ENCODE data around the gene HNRNPA1. TPM values are rescaled to one million over a fixed set of nuclear protein-coding genes. Genes with fewer than 3 reads are reported as not detected.

Gene HNRNPA1
- total and polyA plus RNA-seq, 9 of the 15 experiments (the other 6 are each of a cell fraction or from before 2014, with no cell fraction given), result 1,166 to 2,703 (median 1,815) TPM

DNA sequence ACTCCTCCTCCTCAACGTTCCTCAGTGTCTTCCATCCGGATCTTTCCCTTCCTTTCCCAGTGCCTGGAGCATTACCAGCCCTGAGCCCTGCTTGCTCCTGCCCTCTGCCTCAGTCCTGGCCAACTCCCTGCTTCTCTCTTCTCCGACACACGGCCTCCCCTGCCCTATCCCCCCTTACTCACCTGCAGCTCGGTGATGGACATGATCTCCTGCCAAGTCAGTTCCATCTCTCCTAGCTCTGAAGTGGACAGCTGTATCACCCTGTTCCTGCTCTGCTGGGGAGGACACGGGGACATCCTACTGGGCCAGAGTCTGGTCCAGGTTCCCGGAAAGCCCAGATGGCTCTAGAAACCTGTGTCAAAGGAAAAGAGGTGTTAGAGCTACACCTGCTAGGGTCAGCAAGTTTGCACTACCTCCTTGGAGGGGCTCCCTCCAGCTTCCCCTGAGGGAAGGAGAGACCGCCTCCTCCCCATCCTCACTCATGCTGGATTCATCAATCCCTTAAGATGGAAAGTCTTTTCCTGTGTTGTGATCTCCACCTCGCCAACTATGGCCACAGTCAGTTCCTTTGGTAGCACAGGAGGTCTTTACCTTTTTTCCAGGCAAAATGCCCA lies 14.5 kb downstream of the HNRNPA1 start (continued):
- TF ChIP-seq, protein P1, sequence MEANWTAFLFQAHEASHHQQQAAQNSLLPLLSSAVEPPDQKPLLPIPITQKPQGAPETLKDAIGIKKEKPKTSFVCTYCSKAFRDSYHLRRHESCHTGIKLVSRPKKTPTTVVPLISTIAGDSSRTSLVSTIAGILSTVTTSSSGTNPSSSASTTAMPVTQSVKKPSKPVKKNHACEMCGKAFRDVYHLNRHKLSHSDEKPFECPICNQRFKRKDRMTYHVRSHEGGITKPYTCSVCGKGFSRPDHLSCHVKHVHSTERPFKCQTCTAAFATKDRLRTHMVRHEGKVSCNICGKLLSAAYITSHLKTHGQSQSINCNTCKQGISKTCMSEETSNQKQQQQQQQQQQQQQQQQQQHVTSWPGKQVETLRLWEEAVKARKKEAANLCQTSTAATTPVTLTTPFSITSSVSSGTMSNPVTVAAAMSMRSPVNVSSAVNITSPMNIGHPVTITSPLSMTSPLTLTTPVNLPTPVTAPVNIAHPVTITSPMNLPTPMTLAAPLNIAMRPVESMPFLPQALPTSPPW (CRISPR knock-in tag; IDR thresholded peaks at IDR 0.05), result no peak
- TF ChIP-seq MECOM (CRISPR knock-in tag; IDR thresholded peaks at IDR 0.05), result no peak
- no peak for TF ChIP-seq DDX20 (tag; IDR thresholded peaks at IDR 0.05; ENCODE audit: low read depth)
- TF ChIP-seq ZC3H4 (CRISPR knock-in tag; IDR thresholded peaks at IDR 0.05; ENCODE audit: borderline replicate concordance), result peak; percentile 85; the same call in 1 of the 2 replicates
- TF ChIP-seq, protein P2, sequence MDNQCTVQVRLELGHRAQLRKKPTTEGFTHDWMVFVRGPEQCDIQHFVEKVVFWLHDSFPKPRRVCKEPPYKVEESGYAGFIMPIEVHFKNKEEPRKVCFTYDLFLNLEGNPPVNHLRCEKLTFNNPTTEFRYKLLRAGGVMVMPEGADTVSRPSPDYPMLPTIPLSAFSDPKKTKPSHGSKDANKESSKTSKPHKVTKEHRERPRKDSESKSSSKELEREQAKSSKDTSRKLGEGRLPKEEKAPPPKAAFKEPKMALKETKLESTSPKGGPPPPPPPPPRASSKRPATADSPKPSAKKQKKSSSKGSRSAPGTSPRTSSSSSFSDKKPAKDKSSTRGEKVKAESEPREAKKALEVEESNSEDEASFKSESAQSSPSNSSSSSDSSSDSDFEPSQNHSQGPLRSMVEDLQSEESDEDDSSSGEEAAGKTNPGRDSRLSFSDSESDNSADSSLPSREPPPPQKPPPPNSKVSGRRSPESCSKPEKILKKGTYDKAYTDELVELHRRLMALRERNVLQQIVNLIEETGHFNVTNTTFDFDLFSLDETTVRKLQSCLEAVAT (IDR thresholded peaks at IDR 0.05), result peak; percentile 91 to 96
- TF ChIP-seq EZH2 (IDR thresholded peaks at IDR 0.05; ENCODE audit: borderline replicate concordance, low read depth, low read length), result no peak
- TF ChIP-seq ZNF583 (CRISPR knock-in tag; IDR thresholded peaks at IDR 0.05), result no peak
- TF ChIP-seq TSC22D4 (tag; IDR thresholded peaks at IDR 0.05), result no peak
- TF ChIP-seq NFRKB (IDR thresholded peaks at IDR 0.05; ENCODE audit: low read depth), result peak; percentile 64; the same call in 1 of the 2 replicates
- no peak for TF ChIP-seq NFYB (IDR thresholded peaks at IDR 0.05; ENCODE audit: extremely low read depth, insufficient read length)
- TF ChIP-seq ZEB2 (IDR thresholded peaks at IDR 0.05), result peak; percentile 72
- TF ChIP-seq HLTF (IDR thresholded peaks at IDR 0.05), result no peak
- peak in 1 of 2 experiments; percentile 18; a peak in 1 of 4 replicates for TF ChIP-seq SIN3A (IDR thresholded peaks at IDR 0.05; ENCODE audit: borderline replicate concordance in 2 of 2, control insufficient read depth in 1 of 2, low read depth in 2 of 2, low read length in 2 of 2)
- TF ChIP-seq POLR2A (conservative IDR thresholded peaks at IDR 0.05), result peak; percentile 77
- TF ChIP-seq, protein P3, sequence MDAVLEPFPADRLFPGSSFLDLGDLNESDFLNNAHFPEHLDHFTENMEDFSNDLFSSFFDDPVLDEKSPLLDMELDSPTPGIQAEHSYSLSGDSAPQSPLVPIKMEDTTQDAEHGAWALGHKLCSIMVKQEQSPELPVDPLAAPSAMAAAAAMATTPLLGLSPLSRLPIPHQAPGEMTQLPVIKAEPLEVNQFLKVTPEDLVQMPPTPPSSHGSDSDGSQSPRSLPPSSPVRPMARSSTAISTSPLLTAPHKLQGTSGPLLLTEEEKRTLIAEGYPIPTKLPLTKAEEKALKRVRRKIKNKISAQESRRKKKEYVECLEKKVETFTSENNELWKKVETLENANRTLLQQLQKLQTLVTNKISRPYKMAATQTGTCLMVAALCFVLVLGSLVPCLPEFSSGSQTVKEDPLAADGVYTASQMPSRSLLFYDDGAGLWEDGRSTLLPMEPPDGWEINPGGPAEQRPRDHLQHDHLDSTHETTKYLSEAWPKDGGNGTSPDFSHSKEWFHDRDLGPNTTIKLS (IDR thresholded peaks at IDR 0.05; ENCODE audit: borderline replicate concordance, low read depth), result no peak
- TF ChIP-seq PHF21A (IDR thresholded peaks at IDR 0.05; ENCODE audit: borderline replicate concordance, low read depth), result no peak
- TF ChIP-seq POLR2AphosphoS5 (IDR thresholded peaks at IDR 0.05; ENCODE audit: control insufficient read depth, insufficient read depth, low read depth, low read length), result no peak
- TF ChIP-seq, protein P4, sequence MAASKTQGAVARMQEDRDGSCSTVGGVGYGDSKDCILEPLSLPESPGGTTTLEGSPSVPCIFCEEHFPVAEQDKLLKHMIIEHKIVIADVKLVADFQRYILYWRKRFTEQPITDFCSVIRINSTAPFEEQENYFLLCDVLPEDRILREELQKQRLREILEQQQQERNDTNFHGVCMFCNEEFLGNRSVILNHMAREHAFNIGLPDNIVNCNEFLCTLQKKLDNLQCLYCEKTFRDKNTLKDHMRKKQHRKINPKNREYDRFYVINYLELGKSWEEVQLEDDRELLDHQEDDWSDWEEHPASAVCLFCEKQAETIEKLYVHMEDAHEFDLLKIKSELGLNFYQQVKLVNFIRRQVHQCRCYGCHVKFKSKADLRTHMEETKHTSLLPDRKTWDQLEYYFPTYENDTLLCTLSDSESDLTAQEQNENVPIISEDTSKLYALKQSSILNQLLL (CRISPR knock-in tag; IDR thresholded peaks at IDR 0.05; ENCODE audit: borderline replicate concordance), result no peak
- TF ChIP-seq CBFA2T3 (IDR thresholded peaks at IDR 0.05), result 0 out of 2 replicates have a peak, but pooled peaks have one; percentile 16
- 0 out of 2 replicates have a peak, but pooled peaks have one; percentile 38 for TF ChIP-seq ERF (CRISPR knock-in tag; IDR thresholded peaks at IDR 0.05)
- TF ChIP-seq ZNF12 (CRISPR knock-in tag; IDR thresholded peaks at IDR 0.05), result peak; percentile 41; the same call in 1 of the 2 replicates
- TF ChIP-seq, protein P5, sequence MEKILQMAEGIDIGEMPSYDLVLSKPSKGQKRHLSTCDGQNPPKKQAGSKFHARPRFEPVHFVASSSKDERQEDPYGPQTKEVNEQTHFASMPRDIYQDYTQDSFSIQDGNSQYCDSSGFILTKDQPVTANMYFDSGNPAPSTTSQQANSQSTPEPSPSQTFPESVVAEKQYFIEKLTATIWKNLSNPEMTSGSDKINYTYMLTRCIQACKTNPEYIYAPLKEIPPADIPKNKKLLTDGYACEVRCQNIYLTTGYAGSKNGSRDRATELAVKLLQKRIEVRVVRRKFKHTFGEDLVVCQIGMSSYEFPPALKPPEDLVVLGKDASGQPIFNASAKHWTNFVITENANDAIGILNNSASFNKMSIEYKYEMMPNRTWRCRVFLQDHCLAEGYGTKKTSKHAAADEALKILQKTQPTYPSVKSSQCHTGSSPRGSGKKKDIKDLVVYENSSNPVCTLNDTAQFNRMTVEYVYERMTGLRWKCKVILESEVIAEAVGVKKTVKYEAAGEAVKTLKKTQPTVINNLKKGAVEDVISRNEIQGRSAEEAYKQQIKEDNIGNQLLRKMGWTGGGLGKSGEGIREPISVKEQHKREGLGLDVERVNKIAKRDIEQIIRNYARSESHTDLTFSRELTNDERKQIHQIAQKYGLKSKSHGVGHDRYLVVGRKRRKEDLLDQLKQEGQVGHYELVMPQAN (IDR thresholded peaks at IDR 0.05; ENCODE audit: borderline replicate concordance), result peak; percentile 34; the same call in 1 of the 2 replicates

All from K562 (cell line).